Measurements from ENCODE around the gene CCDC126. TPM values are rescaled to one million over a fixed set of nuclear protein-coding genes. Genes with fewer than 3 reads are reported as not detected.
"Not testable (repeated sequence)": the region's sequence is repeated elsewhere in the genome, so short reads cannot be mapped to it uniquely, and the experiment has no call there.

The CCDC126 gene
- total RNA-seq, 4 donors from 2014 or later, result 14.3 to 25.8 (median 19.8) TPM

- Histone ChIP-seq H3K4me1 (peaks cover 0 to 30% (median 0%) of the 10 kb centered on the region in 3 donors), H3K27ac (peak overlapping the region; percentile 88 to 95 (median 92)), H3K9me3 (no peaks in the 10 kb centered on the region), H3K4me3 (peak overlapping the region; percentile 93 to 98), H3K36me3 (no peaks in the 10 kb centered on the region), H3K27me3 (no peaks in the 10 kb centered on the region)
- peak; percentile 58 for ATAC-seq
- 3 to 12% methylated on average over 12 to 13 of the region's 42 CpGs for WGBS, 2 donors (ENCODE audit: low coverage in 1 of 2)
- TF ChIP-seq EP300 (IDR thresholded peaks at IDR 0.05) (no peak), POLR2AphosphoS5 (IDR thresholded peaks at IDR 0.05) (no peak), CTCF (IDR thresholded peaks at IDR 0.05) (no peak), POLR2A (IDR thresholded peaks at IDR 0.05) (no peak)
Measured at GRCh38 chr7:23680414-23681405, 83.5 kb downstream of the CCDC126 start.

GRCh38 chr7:23684041-23684440, 86.9 kb downstream of the CCDC126 start:
- not testable (repeated sequence) for ATAC-seq, H3K27ac ChIP-seq, H3K9me3 ChIP-seq, H3K4me3 ChIP-seq, H3K27me3 ChIP-seq
- Histone ChIP-seq H3K36me3 (peaks cover 0 to 14% of the 10 kb centered on the region in 2 donors), H3K4me1 (peaks cover 0 to 41% (median 0%) of the 10 kb centered on the region in 3 donors)
- WGBS, 2 donors (ENCODE audit: low coverage in 1 of 2), result 72 to 90% methylated on average over 5 to 6 of the region's 6 CpGs

GRCh38 chr7:23685731-23686130, 88.5 kb downstream of the CCDC126 start:
- TF ChIP-seq CTCF (IDR thresholded peaks at IDR 0.05), result no peak
- no peak for TF ChIP-seq POLR2AphosphoS5 (IDR thresholded peaks at IDR 0.05)
- Histone ChIP-seq H3K4me3 (no peak overlapping the region), H3K9me3 (no peaks in the 10 kb centered on the region), H3K27me3 (no peaks in the 10 kb centered on the region), H3K27ac (peak overlapping the region in 1 of 4 donors; percentile 41), H3K4me1 (peaks cover 0 to 34% (median 0%) of the 10 kb centered on the region in 3 donors), H3K36me3 (peaks cover 0 to 29% of the 10 kb centered on the region in 2 donors)
- ATAC-seq, result no peak
- 13 to 22% methylated on average over 3 of the region's 3 CpGs for WGBS, 2 donors (ENCODE audit: low coverage in 1 of 2)

GRCh38 chr7:23687011-23687410, 89.8 kb downstream of the CCDC126 start:
- no peak overlapping the region for H3K27ac ChIP-seq
- no peak for TF ChIP-seq CTCF (IDR thresholded peaks at IDR 0.05)
- no peak for TF ChIP-seq POLR2A (IDR thresholded peaks at IDR 0.05)
- TF ChIP-seq EP300 (IDR thresholded peaks at IDR 0.05), result no peak
- TF ChIP-seq POLR2AphosphoS5 (IDR thresholded peaks at IDR 0.05), result no peak
- peaks cover 0 to 21% (median 0%) of the 10 kb centered on the region in 3 donors for H3K4me1 ChIP-seq
- H3K36me3 ChIP-seq, result peaks cover 0 to 42% of the 10 kb centered on the region in 2 donors
- no peak overlapping the region for H3K4me3 ChIP-seq
- ATAC-seq, result no peak
- WGBS, 2 donors (ENCODE audit: low coverage in 1 of 2), result 46 to 51% methylated on average over 2 of the region's 2 CpGs
- H3K27me3 ChIP-seq, result no peaks in the 10 kb centered on the region
- no peaks in the 10 kb centered on the region for H3K9me3 ChIP-seq

GRCh38 chr7:23689165-23689564, 92.0 kb downstream of the CCDC126 start:
- WGBS, 2 donors (ENCODE audit: low coverage in 1 of 2), result 88 to 92% methylated on average over 4 of the region's 4 CpGs
- Histone ChIP-seq H3K27me3 (no peaks in the 10 kb centered on the region), H3K9me3 (no peaks in the 10 kb centered on the region), H3K4me1 (peaks cover 0 to 21% (median 0%) of the 10 kb centered on the region in 3 donors), H3K27ac (no peak overlapping the region), H3K36me3 (peaks cover 0 to 62% of the 10 kb centered on the region in 2 donors), H3K4me3 (no peak overlapping the region)
- ATAC-seq, result no peak
- TF ChIP-seq POLR2AphosphoS5 (IDR thresholded peaks at IDR 0.05) (no peak), EP300 (IDR thresholded peaks at IDR 0.05) (no peak), POLR2A (IDR thresholded peaks at IDR 0.05) (no peak), CTCF (IDR thresholded peaks at IDR 0.05) (no peak)
